COLO668 (cell line): ENCODE measurements around the gene FLOT1.
A peak's percentile ranks its signal among the peaks of the same experiment; 100 is the strongest.

Experiments
- DNase-seq: peaks from one replicate; lab custom pipeline; 2025; ENCODE audit not compliant: unreplicated experiment; lab: John Stamatoyannopoulos, UW

The FLOT1 gene

GRCh38 chr6:30742316-30743098 is at the start of gene FLOT1:
Gene FLOT1 (minus strand): TSS chr6:30742687. CDS start chr6:30742189, 498 bp downstream.
- peak; percentile 93 for DNase-seq

GRCh38 chr6:30790724-30791383 is 48.4 kb upstream of the FLOT1 start:
- no peak for DNase-seq

- no peak for DNase-seq
Observed at GRCh38 chr6:30789606-30790005, 47.1 kb upstream of the FLOT1 start.

GRCh38 chr6:30787954-30788353 is 45.5 kb upstream of the FLOT1 start:
- no peak for DNase-seq

GRCh38 chr6:30782425-30783014 is 40.0 kb upstream of the FLOT1 start:
- no peak for DNase-seq

GRCh38 chr6:30781743-30782424 is 39.4 kb upstream of the FLOT1 start:
- DNase-seq, result peak; percentile 86

GRCh38 chr6:30781395-30781742 is 38.9 kb upstream of the FLOT1 start:
- peak; percentile 8 for DNase-seq

GRCh38 chr6:30780642-30780920 is 38.1 kb upstream of the FLOT1 start:
- DNase-seq, result no peak

- DNase-seq, result no peak
Observed at GRCh38 chr6:30779850-30780641, 37.6 kb upstream of the FLOT1 start.

GRCh38 chr6:30778001-30778635 is 35.6 kb upstream of the FLOT1 start:
- no peak for DNase-seq

GRCh38 chr6:30777155-30777485 is 34.6 kb upstream of the FLOT1 start:
- no peak for DNase-seq

GRCh38 chr6:30776390-30777154 is 34.1 kb upstream of the FLOT1 start:
- DNase-seq, result no peak

- no peak for DNase-seq
Observed at GRCh38 chr6:30775104-30775503, 32.6 kb upstream of the FLOT1 start.

- DNase-seq, result no peak
Observed at GRCh38 chr6:30774701-30775100, 32.2 kb upstream of the FLOT1 start.

- no peak for DNase-seq
Observed at GRCh38 chr6:30770592-30770991, 28.1 kb upstream of the FLOT1 start.

- DNase-seq, result no peak
Observed at GRCh38 chr6:30769853-30770524, 27.5 kb upstream of the FLOT1 start.

- DNase-seq, result peak; percentile 27
Observed at GRCh38 chr6:30769088-30769852, 26.8 kb upstream of the FLOT1 start.

GRCh38 chr6:30768634-30769087 is 26.2 kb upstream of the FLOT1 start:
- no peak for DNase-seq

GRCh38 chr6:30767944-30768301 is 25.4 kb upstream of the FLOT1 start:
- no peak for DNase-seq
